ENCODE measurements around the gene RPL35.
A peak's percentile ranks its signal among the peaks of the same experiment; 100 is the strongest.

Gene RPL35

DNA sequence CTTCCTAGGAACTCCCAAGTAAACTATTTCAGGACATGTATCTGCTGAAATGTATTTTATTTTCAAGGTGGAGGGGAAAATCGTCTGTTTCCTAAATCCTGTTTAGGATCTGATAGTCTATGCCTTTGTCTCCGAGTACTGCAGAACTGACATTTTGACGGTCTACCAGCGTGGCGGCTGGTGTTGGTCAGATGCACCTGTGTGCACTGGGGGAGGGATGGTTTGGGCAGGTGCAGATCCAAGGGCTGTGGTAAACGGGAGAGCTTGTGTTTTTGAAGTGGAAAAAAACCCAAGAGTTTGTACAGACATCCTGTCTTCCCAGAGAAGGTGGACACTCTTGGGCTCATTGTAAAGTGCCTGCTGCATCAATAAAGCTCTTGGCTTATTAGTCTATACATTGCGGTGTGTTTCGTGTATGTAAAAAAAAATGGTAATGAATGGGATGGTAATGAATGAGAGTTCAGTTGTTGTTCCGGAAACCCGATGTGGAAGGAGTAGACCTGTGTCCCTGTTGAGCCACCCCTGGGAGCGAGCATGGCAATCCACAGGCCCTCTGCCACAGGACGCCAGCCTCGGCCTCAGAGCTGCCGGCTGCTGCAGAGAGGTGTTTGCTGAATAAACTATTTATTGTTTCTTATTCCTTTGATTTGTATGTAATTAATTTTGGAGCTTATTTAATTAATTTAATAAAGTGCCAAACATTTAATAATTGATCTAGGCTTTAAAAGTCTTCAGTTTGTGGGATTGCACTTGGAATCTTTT, 15.4 kb upstream of the RPL35 start:
- DNase-seq (ENCODE audit: low spot score), result no peak

DNA sequence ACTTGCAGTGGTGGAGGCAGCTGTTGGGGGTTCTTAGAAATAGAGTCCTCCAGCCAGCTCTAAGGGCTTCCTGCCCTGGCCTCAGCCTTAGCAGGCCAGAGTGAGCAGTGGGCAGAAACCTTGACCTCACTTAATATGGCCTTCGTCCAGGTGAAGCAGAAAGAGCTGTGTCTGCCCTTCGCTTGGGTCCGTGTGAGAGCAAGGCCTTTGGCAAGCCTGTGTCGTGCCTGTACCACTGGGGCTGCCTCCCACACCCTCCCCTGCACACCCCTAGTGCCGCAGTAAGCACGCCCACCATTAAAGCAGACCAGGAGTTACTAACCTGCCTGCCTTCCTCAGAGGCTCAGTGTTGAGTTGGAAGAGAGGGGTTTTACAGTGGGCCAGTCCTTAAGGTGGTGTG, 13.7 kb upstream of the RPL35 start:
- no peak for DNase-seq (ENCODE audit: low spot score)

DNA sequence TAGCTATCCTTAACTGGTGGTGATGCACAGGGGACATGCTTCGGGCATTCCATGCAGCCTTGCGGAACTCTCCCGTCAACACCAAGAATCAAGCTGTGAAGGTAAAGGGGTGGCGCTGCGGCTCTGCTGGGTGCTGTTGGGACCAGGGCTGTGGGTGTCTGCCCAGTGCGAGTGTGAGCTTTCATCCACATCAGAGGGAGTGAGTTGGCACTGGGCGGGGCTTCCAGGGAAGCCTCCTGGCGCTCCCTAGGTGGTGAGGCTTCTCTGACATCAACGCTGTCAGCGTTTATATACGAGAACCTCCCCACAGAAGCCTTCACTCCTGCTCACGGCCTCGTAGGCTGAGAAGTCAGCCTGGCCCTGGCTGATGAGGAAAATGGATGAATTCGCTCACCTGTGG, 11.9 kb upstream of the RPL35 start:
- DNase-seq (ENCODE audit: low spot score), result no peak

DNA sequence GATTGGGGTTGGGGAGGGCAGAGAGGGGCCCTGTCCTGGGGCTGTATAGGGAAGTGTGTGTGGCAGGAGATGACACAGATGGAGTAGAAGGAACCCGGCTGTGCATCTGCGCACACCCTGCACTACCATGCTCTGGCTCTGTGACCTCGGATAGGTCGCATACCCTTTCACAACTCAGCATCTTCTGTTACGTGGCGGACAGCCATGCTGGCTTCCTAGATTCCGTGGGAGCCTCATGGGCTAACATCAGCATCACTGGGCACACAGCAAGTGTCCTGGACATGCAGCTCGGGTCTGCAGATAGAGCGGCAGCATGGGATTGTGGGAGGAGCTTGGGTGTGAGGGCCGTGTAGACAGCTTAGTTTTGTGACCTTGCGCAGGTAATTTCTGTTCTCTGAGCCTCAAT, 9.4 kb upstream of the RPL35 start:
- no peak for DNase-seq (ENCODE audit: low spot score)

DNA sequence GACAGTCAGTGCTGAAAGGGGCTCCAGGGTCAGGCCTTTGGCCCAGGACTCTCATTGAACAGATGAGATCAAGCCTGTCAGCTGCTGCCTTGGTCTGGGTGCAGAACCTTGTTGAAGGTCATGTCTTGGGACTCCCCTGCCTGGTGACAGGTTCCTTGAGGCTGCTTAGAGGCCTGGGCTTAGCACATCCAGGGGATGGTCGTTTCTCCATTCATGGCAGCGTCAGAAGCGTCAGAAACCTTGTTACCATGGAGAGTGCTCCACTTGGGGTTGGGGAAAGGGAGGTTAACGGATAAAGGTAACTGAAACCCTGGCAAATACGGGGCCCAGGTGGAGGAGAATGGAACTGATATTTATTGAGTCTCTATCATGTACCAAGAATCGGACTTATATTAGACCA, 9.0 kb upstream of the RPL35 start:
- no peak for DNase-seq (ENCODE audit: low spot score)

DNA sequence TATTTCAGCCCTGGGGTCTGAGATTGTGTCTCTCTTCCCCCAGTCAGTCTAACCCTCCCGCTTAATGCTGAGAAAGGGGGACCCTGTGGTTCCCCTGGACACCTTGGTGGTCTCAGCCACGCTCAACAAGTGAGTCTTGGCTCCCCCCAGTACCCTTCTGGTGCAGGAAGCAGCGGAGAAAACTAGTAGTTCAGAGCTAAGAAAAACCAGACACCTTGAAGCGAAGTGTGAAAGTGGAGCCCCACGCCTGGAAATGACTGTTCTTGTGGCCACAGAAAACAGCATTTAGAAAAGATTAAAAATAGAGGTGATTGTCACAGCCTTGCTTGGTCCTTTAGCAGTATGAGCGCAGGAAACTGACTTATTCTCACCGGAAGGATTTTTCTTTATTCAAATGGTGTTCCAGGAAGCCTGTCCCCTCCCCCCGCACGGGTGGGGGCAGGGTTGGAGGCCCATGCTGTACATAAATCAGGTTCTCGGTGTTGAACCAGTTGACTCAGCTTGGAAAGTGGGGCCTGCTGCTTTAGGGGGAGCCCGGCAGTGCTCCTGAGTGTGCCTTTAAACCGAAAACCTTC, 8.3 kb upstream of the RPL35 start:
- no peak for DNase-seq (ENCODE audit: low spot score)

DNA sequence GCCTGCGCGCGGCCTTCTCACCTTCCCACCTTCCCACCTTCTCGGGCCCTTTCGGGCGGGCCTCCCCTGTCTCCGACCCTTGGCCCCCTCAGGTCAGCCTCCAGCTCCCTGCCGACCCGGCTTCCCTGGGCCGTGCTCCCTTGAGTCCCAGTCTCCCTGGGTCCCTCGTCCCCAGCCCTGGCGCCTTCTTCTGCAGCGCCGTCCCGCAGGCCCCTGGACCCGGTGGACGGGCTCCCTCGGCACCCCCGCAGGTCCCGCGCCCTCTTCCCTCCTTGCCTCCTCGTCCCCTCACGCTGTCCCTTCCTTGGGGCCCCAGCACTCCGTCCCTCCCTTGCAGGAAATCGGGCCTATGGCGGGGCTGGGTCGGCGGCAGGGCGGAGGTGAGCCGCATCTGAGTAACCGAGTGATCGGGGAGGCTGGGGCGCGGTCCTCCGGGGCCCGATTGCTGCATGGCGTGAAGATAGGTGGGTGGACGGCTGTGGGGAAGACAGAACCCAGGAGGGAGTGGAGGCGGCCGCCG, 7.8 kb upstream of the RPL35 start:
- DNase-seq (ENCODE audit: low spot score), result no peak

DNA sequence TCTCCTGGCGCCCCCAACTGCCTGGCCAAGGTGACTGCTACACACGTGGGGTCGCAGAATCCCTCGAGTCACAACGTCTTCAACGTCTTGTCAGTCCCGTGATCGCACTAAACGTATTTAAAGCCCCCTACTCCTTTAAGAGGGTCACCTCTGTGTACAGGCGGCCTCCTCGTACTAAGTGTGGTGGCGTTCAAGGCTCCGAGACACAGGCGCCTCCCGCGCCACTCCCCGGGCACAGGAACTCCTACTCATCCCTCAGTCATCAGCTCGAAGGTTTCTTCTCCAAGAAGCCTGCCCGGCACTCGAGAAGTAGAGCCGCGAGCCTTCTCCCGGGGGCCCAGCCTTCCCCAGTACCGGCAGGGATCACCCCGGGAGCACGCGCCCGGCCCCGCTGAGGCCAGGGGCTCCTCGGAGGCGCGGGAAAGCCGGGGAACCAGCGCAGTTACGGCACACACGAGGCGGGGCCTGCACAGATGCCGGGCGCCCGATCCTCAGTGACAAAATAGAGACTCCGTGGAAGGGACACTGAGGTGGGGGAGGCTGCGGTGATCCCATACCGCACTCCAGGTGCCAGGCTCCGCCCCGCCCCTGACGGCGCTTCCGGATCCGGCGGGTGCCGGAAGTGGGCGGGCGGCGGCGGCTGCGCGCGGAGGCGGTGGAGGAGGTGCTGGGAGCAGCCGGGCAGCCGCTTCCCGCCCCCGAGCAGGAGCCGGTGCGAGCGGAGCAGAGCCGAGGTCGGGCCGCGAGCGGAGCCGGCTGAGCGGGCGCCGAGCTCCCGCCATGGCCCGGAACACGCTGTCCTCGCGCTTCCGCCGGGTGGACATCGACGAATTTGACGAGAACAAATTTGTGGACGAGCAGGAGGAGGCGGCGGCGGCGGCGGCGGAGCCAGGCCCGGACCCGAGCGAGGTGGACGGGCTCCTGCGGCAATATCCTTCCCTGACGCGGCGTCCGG, 7.0 kb upstream of the RPL35 start:
- DNase-seq (ENCODE audit: low spot score), result peak; percentile 88

DNA sequence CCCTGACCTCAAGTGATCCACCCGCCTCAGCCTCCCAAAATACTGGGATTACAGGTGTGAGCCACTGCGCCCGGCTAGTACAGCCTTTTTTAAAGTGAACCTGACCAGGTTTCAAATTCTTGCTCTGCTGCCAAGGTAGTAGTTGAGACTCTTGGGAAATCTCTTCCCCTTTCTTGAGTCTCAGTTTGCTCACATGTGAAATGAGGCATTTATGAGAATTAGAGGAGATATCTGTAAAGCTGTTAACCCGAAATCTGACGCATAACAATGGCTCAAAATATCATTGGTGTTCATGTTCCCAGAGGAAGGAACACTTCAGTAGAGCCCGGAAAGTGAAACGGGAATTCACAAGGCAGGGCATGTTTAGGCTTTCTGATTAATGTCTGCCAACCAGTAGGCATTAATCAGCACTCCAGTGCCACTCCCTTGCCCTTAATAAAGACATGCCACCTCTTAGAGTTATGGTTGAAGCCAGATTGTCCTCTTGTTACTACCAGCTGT, 1.7 kb upstream of the RPL35 start:
- DNase-seq (ENCODE audit: low spot score), result no peak

DNA sequence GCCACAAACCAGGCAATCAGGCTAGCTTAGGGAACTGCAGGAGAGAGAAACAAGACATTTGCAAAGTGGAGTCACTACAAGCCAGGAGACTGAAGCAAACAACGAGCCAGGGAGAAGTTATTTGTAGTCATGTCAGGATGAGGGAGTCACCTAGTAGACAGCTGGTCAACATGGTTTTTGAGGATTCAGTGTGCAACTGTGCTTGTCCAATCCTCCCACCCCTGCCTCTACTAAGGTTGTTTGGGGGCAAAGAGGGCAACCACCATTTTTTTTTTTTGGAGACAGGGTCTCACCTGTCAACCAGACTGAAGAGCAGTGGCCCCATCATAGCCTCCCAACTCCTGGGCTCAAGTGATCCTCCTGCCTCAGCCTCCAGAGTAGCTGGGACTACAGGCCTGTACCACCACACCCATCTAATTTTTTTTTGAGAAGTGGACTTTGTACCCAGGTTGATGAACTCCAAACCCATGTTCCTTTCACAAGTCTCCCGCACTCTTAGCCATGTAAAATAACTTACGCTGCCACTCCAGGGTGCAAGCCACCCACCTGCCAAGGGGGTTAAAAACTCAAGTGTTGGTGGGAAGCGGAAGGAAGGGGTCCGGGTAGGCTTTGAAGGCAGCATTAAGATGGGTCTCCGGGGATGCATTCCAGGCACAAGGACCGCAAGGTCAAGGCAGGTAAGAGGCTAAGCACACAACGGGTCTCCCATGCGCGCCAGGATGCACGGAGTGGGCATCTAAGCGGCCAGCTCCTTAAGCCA, 995 bp downstream of the RPL35 start:
- DNase-seq (ENCODE audit: low spot score), result no peak

DNA sequence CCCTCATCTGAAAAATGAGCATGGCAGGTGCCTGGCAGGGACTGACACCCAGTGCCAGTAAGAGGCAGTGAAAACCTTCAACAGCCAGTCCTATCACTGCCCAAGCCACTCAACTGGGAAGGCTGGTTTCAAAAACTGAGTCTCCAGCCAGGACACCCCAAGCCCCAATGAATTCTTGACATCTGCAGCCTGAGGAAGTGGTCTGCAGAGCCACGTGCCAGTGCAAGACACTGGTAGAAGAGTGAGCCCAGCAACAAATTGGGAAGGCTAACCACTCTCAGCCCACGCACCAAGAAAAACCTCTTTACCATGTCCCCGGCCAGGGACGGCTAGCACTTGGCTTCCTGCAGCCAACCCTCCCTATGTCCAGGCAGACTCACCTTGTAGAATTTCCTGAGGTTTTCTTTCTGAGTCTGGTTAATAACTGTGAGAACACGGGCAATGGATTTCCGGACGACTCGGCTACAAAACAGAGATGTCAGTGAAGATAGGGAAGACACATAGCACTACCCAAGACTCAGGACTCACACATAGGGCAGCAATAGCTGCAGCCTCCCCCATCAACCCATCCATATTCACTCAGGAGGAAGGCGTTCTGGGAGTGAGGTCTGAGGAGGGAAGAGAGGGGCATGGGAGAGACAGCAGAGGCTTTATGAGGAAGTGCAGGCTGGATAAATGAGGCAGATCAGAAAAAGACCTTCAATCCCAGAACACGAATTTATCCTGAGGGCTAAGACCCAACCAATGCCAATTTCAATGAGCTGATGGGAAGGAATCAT, 1.8 kb downstream of the RPL35 start:
- DNase-seq (ENCODE audit: low spot score), result no peak

DNA sequence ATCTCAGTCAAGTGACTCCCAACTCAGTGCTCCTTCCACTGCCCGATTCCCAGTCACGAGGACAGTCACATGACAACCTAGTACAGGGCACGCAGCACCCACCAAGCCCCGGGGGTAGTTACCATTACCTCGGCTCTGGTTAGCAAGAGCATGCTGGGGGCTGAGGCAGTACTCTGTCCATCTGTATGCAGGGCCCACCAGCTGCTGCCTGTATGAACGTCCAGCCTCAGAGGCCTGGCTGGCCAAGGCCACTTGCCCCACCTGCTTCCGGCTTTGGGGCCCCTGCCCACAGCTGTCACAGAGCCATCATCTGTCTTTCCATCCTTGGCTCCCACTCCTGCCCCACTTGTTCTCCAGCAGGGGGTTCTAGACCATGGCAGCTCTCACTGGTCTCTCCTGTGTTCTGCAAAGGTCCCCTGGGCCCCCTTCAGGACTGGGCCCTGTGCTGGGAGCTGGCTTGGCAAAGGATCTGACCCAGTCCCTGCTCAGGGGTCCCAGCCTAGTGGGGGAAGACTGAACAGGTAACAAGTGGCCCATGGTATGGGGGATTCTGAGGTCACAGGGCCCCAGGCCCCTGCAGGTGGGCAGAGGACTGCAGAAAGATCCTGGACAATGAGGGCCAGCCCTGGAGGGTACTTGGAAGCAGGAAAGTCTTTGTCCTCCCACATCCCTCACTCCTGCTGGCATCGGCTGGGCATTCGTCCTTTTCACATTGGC, 3.3 kb downstream of the RPL35 start:
- DNase-seq (ENCODE audit: low spot score), result no peak

DNA sequence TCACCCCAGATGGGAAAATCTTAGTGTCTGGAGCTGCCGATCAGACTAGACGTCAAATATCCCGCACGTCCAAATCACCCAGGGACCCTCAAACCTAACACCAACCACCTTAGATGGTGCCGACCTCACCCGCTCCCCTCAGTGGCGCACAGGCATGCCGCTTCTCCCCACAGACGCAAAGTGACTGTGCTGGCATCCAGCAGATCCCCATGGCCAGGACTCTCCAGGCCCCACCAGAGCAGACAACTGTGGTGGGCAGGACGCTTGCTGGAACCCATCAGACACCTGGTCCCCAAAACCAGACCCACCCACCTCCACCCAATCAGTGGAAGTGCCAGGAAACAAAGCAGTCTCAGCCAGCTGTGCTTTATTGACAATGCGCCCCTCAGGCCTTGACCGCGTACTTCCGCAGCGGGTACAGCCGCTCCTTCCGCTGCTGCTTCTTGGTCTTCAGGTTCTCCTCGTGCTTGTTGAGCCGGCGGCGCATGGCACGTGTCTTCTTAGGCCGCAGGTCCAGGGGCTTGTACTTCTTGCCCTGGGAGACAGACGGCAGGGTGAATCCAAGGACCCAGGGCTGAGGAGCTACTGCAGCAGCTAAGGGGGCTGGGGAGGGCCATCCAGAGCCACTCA, 4.1 kb downstream of the RPL35 start:
- DNase-seq (ENCODE audit: low spot score), result no peak

DNA sequence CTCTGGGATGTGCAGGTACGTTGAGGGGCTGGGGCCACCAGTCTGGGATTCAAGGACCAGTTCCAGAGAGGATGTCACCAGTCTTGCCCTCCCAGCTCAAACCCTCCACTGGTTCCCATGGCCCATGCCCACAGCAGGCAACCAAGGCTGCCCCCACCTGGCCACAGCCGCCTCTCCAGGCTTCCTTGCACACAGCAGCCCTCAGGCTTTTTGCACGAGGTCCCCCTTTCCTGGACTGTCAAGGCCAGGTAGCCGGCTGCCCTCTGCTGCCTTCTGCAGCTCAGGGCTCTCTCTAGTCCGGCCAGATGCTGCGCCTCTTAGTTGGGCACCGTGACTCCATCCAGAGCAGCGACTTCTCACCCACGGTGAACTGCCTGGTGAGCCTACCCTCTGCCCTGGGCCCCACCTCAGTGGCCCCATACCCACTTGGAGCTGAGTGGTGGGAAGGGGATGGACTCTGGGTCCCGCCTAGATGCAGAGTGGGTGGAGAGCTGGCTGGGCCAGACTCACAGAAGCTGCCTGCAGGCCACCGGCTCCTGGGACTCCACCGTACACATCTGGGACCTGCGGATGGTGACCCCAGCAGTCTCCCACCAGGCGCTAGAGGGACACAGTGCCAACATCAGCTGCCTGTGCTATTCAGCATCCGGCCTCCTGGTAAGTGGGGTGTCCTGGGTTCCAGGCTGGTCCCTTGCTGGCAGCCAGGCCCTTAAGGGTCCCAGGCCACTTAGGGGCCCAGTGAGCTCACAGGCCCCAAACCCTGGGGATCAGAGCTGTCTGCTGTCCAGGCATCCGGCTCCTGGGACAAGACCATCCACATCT, 5.6 kb downstream of the RPL35 start:
- no peak for DNase-seq (ENCODE audit: low spot score)

DNA sequence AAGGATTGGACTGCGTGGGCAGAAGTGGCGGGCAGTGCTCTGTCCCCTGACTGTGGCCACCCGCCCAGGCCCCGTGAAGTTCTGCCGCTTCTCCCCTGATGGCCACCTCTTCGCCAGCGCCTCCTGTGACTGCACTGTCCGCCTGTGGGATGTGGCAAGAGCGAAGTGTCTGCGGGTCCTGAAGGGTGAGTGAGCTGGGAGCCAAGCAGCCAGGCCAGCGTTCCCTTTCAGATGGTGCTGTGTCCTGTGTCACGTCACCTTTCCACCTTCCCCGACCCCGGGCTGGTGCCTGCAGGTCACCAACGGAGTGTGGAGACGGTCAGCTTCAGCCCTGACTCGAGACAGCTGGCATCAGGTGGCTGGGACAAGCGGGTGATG, 6.2 kb downstream of the RPL35 start:
- no peak for DNase-seq (ENCODE audit: low spot score)

DNA sequence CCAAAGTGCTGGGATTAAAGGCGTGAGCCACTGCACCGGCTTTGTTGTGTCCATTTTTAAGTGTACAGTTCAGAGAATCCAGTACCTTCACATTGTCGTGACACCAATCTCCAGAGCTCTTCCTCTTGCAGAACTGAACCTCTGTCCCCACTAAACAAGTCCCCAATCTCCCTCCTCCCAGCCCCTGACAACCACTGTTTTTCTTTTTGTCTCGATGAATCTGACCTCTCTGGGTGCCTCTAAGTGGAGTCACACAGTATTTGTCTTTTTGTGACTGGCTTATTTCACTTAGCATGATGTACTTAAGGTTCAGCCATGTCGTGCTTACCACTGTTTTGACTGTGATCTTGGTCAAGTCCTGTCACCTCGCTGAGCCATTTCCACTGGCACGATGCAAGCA, 6.9 kb downstream of the RPL35 start:
- DNase-seq (ENCODE audit: low spot score), result no peak

DNA sequence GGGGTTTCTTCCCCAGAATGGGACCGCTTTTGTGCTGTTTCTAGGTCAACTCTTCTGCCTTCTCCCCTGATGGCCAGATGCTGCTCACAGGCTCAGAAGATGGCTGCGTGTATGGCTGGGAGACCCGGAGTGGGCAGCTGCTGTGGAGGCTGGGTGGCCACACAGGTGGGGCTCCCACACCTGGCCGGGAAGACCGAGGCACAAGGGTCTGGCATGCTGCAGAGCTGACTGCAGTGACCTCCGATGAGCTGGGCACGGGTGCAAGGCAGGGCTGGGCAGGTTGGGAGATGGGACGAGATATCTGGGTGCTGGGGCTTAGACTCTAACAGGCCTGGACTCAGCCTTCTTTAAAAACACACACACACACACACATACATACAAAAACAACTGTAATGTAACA, 7.6 kb downstream of the RPL35 start:
- DNase-seq (ENCODE audit: low spot score), result no peak

DNA sequence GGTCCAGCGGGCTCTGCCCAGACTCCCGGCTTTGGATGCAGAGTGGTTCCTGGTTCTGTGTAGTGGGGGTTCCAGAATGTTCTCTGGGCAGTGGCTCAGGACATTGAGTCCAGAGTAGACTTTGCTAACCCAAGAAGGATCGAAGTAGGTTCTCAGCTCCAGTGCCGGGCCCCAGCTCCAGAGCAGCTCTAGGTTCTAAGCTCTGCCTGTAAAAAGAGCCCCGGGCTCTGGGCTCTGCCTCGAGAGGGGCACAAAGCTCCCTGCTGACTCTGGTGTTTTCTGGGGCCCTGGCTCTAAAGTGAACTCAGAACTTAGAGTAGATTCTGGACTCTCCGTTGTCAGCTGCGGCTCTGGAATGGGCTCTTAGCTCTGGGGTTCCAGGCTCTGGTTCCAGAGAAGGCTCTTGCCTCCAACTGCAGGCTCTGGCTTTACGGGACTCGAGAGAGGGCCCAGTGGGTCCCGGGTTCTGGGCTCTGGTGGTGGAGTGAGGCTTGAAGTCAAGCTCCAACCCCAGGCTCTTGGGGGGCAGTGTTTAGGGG, 8.1 kb downstream of the RPL35 start:
- no peak for DNase-seq (ENCODE audit: low spot score)

Data from putamen (tissue), 1 donor.